ENCODE results near the gene SLX4IP.

The SLX4IP gene

GRCh38 chr20:10521068-10521831, 86.1 kb downstream of the SLX4IP start:
- DNase-seq (ENCODE audit: low read depth in 3 of 3): no peak

- no peak for DNase-seq (ENCODE audit: low read depth in 3 of 3)
These were observed 86.7 kb downstream of the SLX4IP start for GRCh38 chr20:10521836-10522235.

GRCh38 chr20:10522328-10522727, 87.2 kb downstream of the SLX4IP start:
- no peak for DNase-seq (ENCODE audit: low read depth in 3 of 3)

- no peak for DNase-seq (ENCODE audit: low read depth in 3 of 3)
These were observed 88.3 kb downstream of the SLX4IP start for GRCh38 chr20:10523443-10523842.

GRCh38 chr20:10524034-10524476, 89.0 kb downstream of the SLX4IP start:
- no peak for DNase-seq (ENCODE audit: low read depth in 3 of 3)

- DNase-seq (ENCODE audit: low read depth in 3 of 3): no peak
These were observed 89.5 kb downstream of the SLX4IP start for GRCh38 chr20:10524643-10525042.

GRCh38 chr20:10527781-10528180, 92.7 kb downstream of the SLX4IP start:
- DNase-seq (ENCODE audit: low read depth in 3 of 3): no peak

GRCh38 chr20:10530883-10531282, 95.8 kb downstream of the SLX4IP start:
- no peak for DNase-seq (ENCODE audit: low read depth in 3 of 3)

- DNase-seq (ENCODE audit: low read depth in 3 of 3): no peak
These were observed 96.7 kb downstream of the SLX4IP start for GRCh38 chr20:10531848-10532247.

GRCh38 chr20:10532361-10532760, 97.3 kb downstream of the SLX4IP start:
- no peak for DNase-seq (ENCODE audit: low read depth in 3 of 3)

- no peak for DNase-seq (ENCODE audit: low read depth in 3 of 3)
These were observed 101.4 kb downstream of the SLX4IP start for GRCh38 chr20:10536531-10536930.

- no peak for DNase-seq (ENCODE audit: low read depth in 3 of 3)
These were observed 102.9 kb downstream of the SLX4IP start for GRCh38 chr20:10537850-10538480.

GRCh38 chr20:10538768-10539167, 103.7 kb downstream of the SLX4IP start:
- DNase-seq (ENCODE audit: low read depth in 3 of 3): no peak

- DNase-seq (ENCODE audit: low read depth in 3 of 3): no peak
These were observed 104.9 kb downstream of the SLX4IP start for GRCh38 chr20:10539818-10540553.

- no peak for DNase-seq (ENCODE audit: low read depth in 3 of 3)
These were observed 105.8 kb downstream of the SLX4IP start for GRCh38 chr20:10540636-10541493.

GRCh38 chr20:10541668-10542411, 106.7 kb downstream of the SLX4IP start:
- no peak for DNase-seq (ENCODE audit: low read depth in 3 of 3)

- DNase-seq (ENCODE audit: low read depth in 3 of 3): no peak
These were observed 107.3 kb downstream of the SLX4IP start for GRCh38 chr20:10542442-10542841.

- DNase-seq (ENCODE audit: low read depth in 3 of 3): no peak
These were observed 108.4 kb downstream of the SLX4IP start for GRCh38 chr20:10543480-10543879.

- DNase-seq (ENCODE audit: low read depth in 3 of 3): no peak
These were observed 112.4 kb downstream of the SLX4IP start for GRCh38 chr20:10547276-10548114.

GRCh38 chr20:10549511-10549910, 114.4 kb downstream of the SLX4IP start:
- no peak for DNase-seq (ENCODE audit: low read depth in 3 of 3)

All from stimulated activated CD4-positive, alpha-beta T cell treated with anti-CD3 and anti-CD28 coated beads, TNF-alpha, amount 100 ng/mL, for 4 hours (primary cell).